RPMI8226 (cell line): Measurements from ENCODE around the gene POU4F1.

ENCODE experiments used
- DNase-seq: peaks from one replicate; pipeline ENCODE4 v3.0.0-alpha.2; 2015

POU4F1 gene

GRCh38 chr13:78606471-78607408, 3.4 kb upstream of the POU4F1 start:
- no peak for DNase-seq

GRCh38 chr13:78604782-78605611, 1.6 kb upstream of the POU4F1 start:
- no peak for DNase-seq

- DNase-seq = peak; percentile 20
Observed at GRCh38 chr13:78602561-78603239, 652 bp downstream of the POU4F1 start.

- no peak for DNase-seq
Observed at GRCh38 chr13:78601874-78602560, 1.3 kb downstream of the POU4F1 start.

- no peak for DNase-seq
Observed at GRCh38 chr13:78601124-78601873, 2.1 kb downstream of the POU4F1 start.

- DNase-seq = no peak
Observed at GRCh38 chr13:78600280-78600883, 3.0 kb downstream of the POU4F1 start.

- no peak for DNase-seq
Observed at GRCh38 chr13:78599645-78600279, 3.6 kb downstream of the POU4F1 start.

GRCh38 chr13:78598966-78599644, 4.2 kb downstream of the POU4F1 start:
- no peak for DNase-seq

GRCh38 chr13:78598116-78598781, 5.1 kb downstream of the POU4F1 start:
- DNase-seq = no peak

GRCh38 chr13:78597602-78597932, 5.8 kb downstream of the POU4F1 start:
- DNase-seq = no peak

- DNase-seq = no peak
Observed at GRCh38 chr13:78596736-78597601, 6.4 kb downstream of the POU4F1 start.

GRCh38 chr13:78596399-78596735, 7.0 kb downstream of the POU4F1 start:
- no peak for DNase-seq

GRCh38 chr13:78595495-78596398, 7.6 kb downstream of the POU4F1 start:
- DNase-seq = no peak

GRCh38 chr13:78594456-78594975, 8.8 kb downstream of the POU4F1 start:
- no peak for DNase-seq

GRCh38 chr13:78593652-78594455, 9.5 kb downstream of the POU4F1 start:
- no peak for DNase-seq

- DNase-seq = no peak
Observed at GRCh38 chr13:78593129-78593528, 10.2 kb downstream of the POU4F1 start.

GRCh38 chr13:78592584-78592983, 10.8 kb downstream of the POU4F1 start:
- no peak for DNase-seq
